GM10248 (cell line): Measurements from ENCODE around the gene ZNF423.
A peak's percentile ranks its signal among the peaks of the same experiment; 100 is the strongest.

Experiments used
- CTCF ChIA-PET: fragments of 300-600 bp; sonication (Branson Sonifier 250); formaldehyde crosslinking; extraction: SDS; loops from one replicate; lab custom pipeline; 2021; ENCODE audit warnings: antibody characterized with exemption; lab: Yijun Ruan, JAX
- POLR2A ChIA-PET: fragments of 350-650 bp; sonication (Branson Sonifier 250); formaldehyde crosslinking; extraction: SDS; loops from one replicate; lab custom pipeline; 2020; ENCODE audit warnings: antibody characterized with exemption; lab: Yijun Ruan, JAX
- DNase-seq: peaks from one replicate; pipeline ENCODE4 v3.0.0; 2012; ENCODE audit errors: extremely low spot score
- CTCF ChIP-seq: IDR thresholded peaks from 2 replicates; pipeline ENCODE4 v1.5.1; 2012; ENCODE audit warnings: mild to moderate bottlenecking, low read depth; ENCODE audit errors: extremely low read depth, missing control alignments, control extremely low read depth

ZNF423 gene

GRCh38 chr16:49617710-49618330 is 238.1 kb downstream of the ZNF423 start:
- ChIA-PET CTCF (interaction anchor here (1.0 kb wide), 1 partner anchor 10 kb away, joined by 3 read pairs; no protein-coding TSS in a partner anchor), POLR2A (no interaction called here)
- no peak for DNase-seq
- no peak for TF ChIP-seq CTCF

- no peak for DNase-seq
- no peak for TF ChIP-seq CTCF
- ChIA-PET POLR2A (no interaction called here), CTCF (interaction anchor here (0.6 kb wide), 1 partner anchor 23 kb away, joined by 3 read pairs; no protein-coding TSS in a partner anchor)
Measured at GRCh38 chr16:49617016-49617629, 238.8 kb downstream of the ZNF423 start.

- TF ChIP-seq CTCF = no peak
- ChIA-PET POLR2A (no interaction called here), CTCF (no interaction called here)
- no peak for DNase-seq
Measured at GRCh38 chr16:49615576-49615975, 240.3 kb downstream of the ZNF423 start.

- ChIA-PET POLR2A (no interaction called here), CTCF (interaction anchor here (1.0 kb wide), 1 partner anchor 19 kb away, joined by 3 read pairs; no protein-coding TSS in a partner anchor)
- DNase-seq = no peak
Measured at GRCh38 chr16:49610983-49611382, 244.9 kb downstream of the ZNF423 start.

GRCh38 chr16:49608779-49609178 is 247.1 kb downstream of the ZNF423 start:
- ChIA-PET CTCF (interaction anchor here (1.8 kb wide), 1 partner anchor 16 kb away, joined by 5 read pairs; no protein-coding TSS in a partner anchor), POLR2A (no interaction called here)
- peak; percentile 11 for TF ChIP-seq CTCF
- no peak for DNase-seq

More at GRCh38 chr16:49610983-49611382, 244.9 kb downstream of the ZNF423 start:
- TF ChIP-seq CTCF = no peak

- CTCF ChIA-PET = interaction anchor here (0.9 to 1.8 kb wide), 2 partner anchors 10 to 15 kb away, joined by 3 to 5 read pairs; no protein-coding TSS in a partner anchor
- DNase-seq = no peak
- no peak for TF ChIP-seq CTCF
- POLR2A ChIA-PET = no interaction called here
Measured at GRCh38 chr16:49608098-49608497, 247.8 kb downstream of the ZNF423 start.
